Natural killer cell (primary cell): ENCODE measurements around the gene MAN1C1. TPM values are rescaled to one million over a fixed set of nuclear protein-coding genes. Genes with fewer than 3 reads are reported as not detected.

Experiments used
- ATAC-seq, 3 donors: fragments of 150-1000 bp in 2 of 3; fragments of 200-7000 bp in 1 of 3; cut with Tn5 transposase; 1 replicate in 1 of 3; 2 replicates in 2 of 3; pipeline ENCODE4 v1.10.0; 2021; ENCODE audit warnings: mild to moderate bottlenecking in 2 of 3, moderate library complexity in 2 of 3
- DNase-seq, 2 donors: peaks; one replicate each; pipeline versions ENCODE4 v3.0.0 to v3.0.0-alpha.2; 2013 to 2021; ENCODE audit warnings: mixed read lengths in 1 of 2
- H3K27ac ChIP-seq: one replicate; pipeline ENCODE4 v1.5.1; 2013; ENCODE audit warnings: mild to moderate bottlenecking, low read length
- H3K27me3 ChIP-seq: one replicate; pipeline ENCODE4 v1.6.1; 2013; ENCODE audit warnings: low read length; ENCODE audit not compliant: control insufficient read depth, insufficient read depth
- H3K36me3 ChIP-seq: one replicate; pipeline ENCODE4 v1.6.1; 2013; ENCODE audit warnings: low read length; ENCODE audit not compliant: control insufficient read depth, insufficient read depth
- H3K4me1 ChIP-seq: one replicate; pipeline ENCODE4 v1.6.1; 2013; ENCODE audit warnings: low read length; ENCODE audit not compliant: control insufficient read depth, insufficient read depth
- H3K4me3 ChIP-seq: one replicate; pipeline ENCODE4 v1.5.1; 2013; ENCODE audit warnings: low read length
- H3K9me3 ChIP-seq: one replicate; pipeline ENCODE4 v1.6.1; 2013; ENCODE audit warnings: low read length; ENCODE audit not compliant: control insufficient read depth, insufficient read depth
- H3K27ac Mint-ChIP-seq, 2 donors: one replicate each; pipeline ENCODE4 v1.8.0; 2022; ENCODE audit warnings: mild to moderate bottlenecking in 2 of 2, mixed read lengths in 2 of 2, moderate library complexity in 1 of 2
- H3K27me3 Mint-ChIP-seq, 2 donors: one replicate each; pipeline ENCODE4 v1.8.0; 2022; ENCODE audit warnings: low read depth in 2 of 2, mixed read lengths in 2 of 2
- H3K36me3 Mint-ChIP-seq: one replicate; pipeline ENCODE4 v1.8.0; 2022; ENCODE audit warnings: mixed read lengths
- H3K4me1 Mint-ChIP-seq, 2 donors: one replicate each; pipeline ENCODE4 v1.8.0; 2022; ENCODE audit warnings: mixed read lengths in 2 of 2
- H3K4me3 Mint-ChIP-seq: one replicate; pipeline ENCODE4 v1.8.0; 2022; ENCODE audit warnings: mild to moderate bottlenecking, moderate library complexity, mixed read lengths
- H3K9me3 Mint-ChIP-seq, 2 donors: one replicate each; pipeline ENCODE4 v1.8.0; 2022; ENCODE audit warnings: mixed read lengths in 2 of 2
- WGBS: methylation state at CpG from one replicate; pipeline ENCODE4 v1.1.7; 2013; ENCODE audit warnings: missing lambda C conversion rate; ENCODE audit not compliant: insufficient coverage; 5-methylcytosine and 5-hydroxymethylcytosine counted together
- intact Hi-C: fragments of 100-400 bp; cut with micrococcal nuclease; formaldehyde crosslinking; loops from one replicate; pipeline ENCODE4 v1.14.2; 2022
- total RNA-seq, 4 donors: library from RNA; stranded (reverse); fragments of 120-200 nt in 1 of 4; gene quantifications; one replicate each; pipeline versions ENCODE4 v1.2.3 to v1.2.4, GENCODE V29; 2013 to 2022
- TF ChIP-seq, protein P1 (sequence below): fragments of 200-600 bp; IDR thresholded peaks from one replicate; pipeline ENCODE4 v1.8.0; 2022; ENCODE audit warnings: antibody characterized with exemption

The MAN1C1 gene
- total RNA-seq: 1 to 10 TPM; 3.6 to 7.5 (median 7.1) TPM
- 4.6 TPM for total RNA-seq (2013)

DNA sequence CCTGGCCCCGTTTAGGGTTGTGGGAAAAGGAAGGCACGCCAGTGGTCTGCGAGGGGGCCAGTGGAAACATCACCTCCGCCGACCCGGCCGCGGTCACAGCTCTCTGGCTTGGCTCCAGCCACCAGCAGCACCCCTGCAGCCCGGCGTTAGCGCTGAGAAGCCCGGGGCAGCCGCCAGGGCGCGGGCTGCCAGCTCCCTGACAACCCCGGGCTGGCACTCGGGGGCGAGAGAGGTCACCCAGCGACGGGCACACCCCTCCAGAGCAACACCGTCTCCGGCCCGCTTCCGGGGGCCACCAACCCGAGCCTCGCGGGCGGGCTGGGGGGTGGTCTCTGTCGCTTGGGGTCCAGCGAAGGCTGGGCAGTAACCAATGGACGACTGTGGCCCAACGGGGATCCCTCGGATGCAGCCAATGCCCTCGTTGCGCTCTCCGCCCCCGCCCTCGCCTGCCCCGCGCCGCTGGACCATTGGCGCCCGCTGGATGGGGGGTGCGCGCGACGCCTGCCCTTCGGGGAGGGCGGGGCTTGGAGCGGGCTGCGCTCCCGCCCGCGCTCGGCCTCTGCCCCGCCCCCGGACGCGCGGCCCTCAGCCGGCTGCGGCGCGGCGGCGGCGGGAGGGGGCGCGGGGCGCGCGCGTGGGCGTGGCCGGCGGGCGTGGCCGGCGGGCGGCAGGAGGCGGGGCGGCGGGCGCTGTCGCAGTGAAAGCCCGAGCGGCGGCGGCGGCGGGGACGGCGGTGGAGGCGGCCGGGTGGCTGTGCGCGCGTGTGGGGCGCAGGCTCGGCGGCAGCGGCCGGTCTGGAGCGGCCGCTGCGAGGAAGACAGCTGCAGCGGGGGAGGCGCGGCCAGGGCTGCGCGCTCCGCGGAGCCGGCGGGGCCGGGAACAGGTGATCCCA is at the start of gene MAN1C1:
Gene MAN1C1, plus strand, starts transcription at position 697 of the 892 bp plus-strand sequence. CDS start 1,007 bp downstream, outside the sequence.
- ATAC-seq (peak; percentile 82 to 93 (median 85)), DNase-seq (peak; percentile 83 to 92)
- peak within 1 kb of the TSS; percentile 66 for H3K4me3 ChIP-seq
- TF ChIP-seq, protein P1, sequence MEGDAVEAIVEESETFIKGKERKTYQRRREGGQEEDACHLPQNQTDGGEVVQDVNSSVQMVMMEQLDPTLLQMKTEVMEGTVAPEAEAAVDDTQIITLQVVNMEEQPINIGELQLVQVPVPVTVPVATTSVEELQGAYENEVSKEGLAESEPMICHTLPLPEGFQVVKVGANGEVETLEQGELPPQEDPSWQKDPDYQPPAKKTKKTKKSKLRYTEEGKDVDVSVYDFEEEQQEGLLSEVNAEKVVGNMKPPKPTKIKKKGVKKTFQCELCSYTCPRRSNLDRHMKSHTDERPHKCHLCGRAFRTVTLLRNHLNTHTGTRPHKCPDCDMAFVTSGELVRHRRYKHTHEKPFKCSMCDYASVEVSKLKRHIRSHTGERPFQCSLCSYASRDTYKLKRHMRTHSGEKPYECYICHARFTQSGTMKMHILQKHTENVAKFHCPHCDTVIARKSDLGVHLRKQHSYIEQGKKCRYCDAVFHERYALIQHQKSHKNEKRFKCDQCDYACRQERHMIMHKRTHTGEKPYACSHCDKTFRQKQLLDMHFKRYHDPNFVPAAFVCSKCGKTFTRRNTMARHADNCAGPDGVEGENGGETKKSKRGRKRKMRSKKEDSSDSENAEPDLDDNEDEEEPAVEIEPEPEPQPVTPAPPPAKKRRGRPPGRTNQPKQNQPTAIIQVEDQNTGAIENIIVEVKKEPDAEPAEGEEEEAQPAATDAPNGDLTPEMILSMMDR: peak; percentile 32
- Mint-ChIP-seq H3K4me1 (peaks cover 50 to 58% of the 10 kb centered on the region in 2 donors), H3K36me3 (no peaks in the 10 kb centered on the region), H3K27ac (peak within 1 kb of the TSS; percentile 79), H3K9me3 (no peaks in the 10 kb centered on the region), H3K4me3 (peak within 1 kb of the TSS; percentile 79), H3K27me3 (peaks cover under 1 to 13% of the 10 kb centered on the region in 2 donors)
- H3K27ac ChIP-seq: peak within 1 kb of the TSS; percentile 67
- under 1% methylated on average over 116 of the region's 116 CpGs for WGBS
- intact Hi-C loops: loop anchor here (5.0 to 10.0 kb wide), 2 partner anchors 86 to 178 kb away; no protein-coding TSS in a partner anchor
- no peaks in the 10 kb centered on the region for H3K36me3 ChIP-seq
- H3K27me3 ChIP-seq: peaks cover 2% of the 10 kb centered on the region
- no peaks in the 10 kb centered on the region for H3K9me3 ChIP-seq
- peaks cover 55% of the 10 kb centered on the region for H3K4me1 ChIP-seq

DNA sequence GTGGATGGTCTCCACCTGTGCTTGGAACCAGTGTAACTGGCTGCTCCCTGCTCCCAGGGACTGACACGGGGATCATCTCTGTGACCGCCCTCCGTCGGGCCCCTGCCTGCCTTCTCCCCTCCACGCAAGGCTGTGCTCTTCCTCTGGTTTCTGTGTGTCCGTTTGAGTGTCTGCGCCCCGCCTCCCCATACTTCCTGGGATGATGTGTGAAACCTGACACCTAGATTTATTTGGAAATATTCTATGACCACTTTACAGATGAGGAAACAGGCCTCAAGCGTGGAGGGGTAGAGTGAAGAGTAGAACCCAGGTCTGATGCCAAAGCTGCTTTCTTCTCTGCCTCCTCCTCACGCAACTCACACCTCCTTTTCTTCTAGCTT is 48.9 kb upstream of the MAN1C1 start:
- peak overlapping the region; percentile 32 to 72 for H3K27ac Mint-ChIP-seq
- no peaks in the 10 kb centered on the region for H3K36me3 Mint-ChIP-seq
- intact Hi-C loops: no loop called here
- no peak overlapping the region for H3K27ac ChIP-seq
- H3K36me3 ChIP-seq: peaks cover 9% of the 10 kb centered on the region
- peaks cover 12 to 51% of the 10 kb centered on the region in 2 donors for H3K4me1 Mint-ChIP-seq
- H3K4me3 ChIP-seq: no peak overlapping the region
- DNase-seq (no peak), ATAC-seq (no peak)
- H3K9me3 ChIP-seq: no peaks in the 10 kb centered on the region
- no peaks in the 10 kb centered on the region for H3K27me3 Mint-ChIP-seq
- no peaks in the 10 kb centered on the region for H3K27me3 ChIP-seq
- WGBS: 80% methylated on average over 10 of the region's 10 CpGs
- H3K9me3 Mint-ChIP-seq: no peaks in the 10 kb centered on the region
- H3K4me1 ChIP-seq: peaks cover 45% of the 10 kb centered on the region
- no peak overlapping the region for H3K4me3 Mint-ChIP-seq
- TF ChIP-seq, protein P1: no peak

DNA sequence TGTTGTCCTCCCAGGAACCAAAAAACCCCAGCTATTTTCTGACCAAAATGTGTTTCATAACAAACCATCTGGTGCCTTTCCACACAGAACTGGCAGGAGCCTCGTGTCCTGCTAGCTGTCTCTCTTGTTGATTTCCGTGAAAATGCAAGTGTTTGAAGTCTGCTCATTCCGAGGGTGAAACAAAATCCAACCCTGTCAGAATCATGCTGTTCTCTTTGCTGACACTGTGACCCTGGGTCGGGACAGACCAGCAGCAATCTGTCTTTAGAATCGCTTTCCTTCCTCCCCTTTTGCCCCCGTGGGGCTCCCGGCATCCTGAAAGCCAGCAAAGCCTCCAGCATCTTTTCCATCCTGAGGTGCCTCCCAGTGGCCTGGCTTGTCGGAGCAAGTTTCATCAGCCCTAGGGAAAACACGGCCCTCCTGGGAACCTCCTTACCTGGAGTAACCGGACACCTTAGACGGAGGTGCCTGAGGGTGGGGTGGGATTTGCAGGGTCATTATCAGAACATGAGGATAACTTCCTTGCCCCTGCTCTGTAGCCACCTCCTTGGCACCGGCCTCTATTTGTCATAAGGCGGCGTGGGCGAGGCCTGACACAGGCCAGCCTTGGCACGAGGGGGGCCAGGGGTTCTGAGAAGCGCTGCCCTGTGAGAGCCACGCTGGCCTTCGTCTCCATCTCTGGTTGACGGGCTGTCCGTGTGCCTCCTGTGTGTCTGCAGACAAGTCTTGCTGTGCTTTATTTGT is 48.3 kb upstream of the MAN1C1 start:
- Histone ChIP-seq H3K4me3 (no peak overlapping the region), H3K27ac (no peak overlapping the region), H3K4me1 (peaks cover 45% of the 10 kb centered on the region), H3K36me3 (peaks cover 9% of the 10 kb centered on the region), H3K27me3 (no peaks in the 10 kb centered on the region), H3K9me3 (no peaks in the 10 kb centered on the region)
- H3K27ac Mint-ChIP-seq: peak overlapping the region; percentile 32 to 72
- TF ChIP-seq, protein P1: no peak
- peaks cover 7 to 51% of the 10 kb centered on the region in 2 donors for H3K4me1 Mint-ChIP-seq
- DNase-seq (no peak), ATAC-seq (no peak)
- intact Hi-C loops: no loop called here
- H3K9me3 Mint-ChIP-seq: no peaks in the 10 kb centered on the region
- peaks cover 0 to 2% of the 10 kb centered on the region in 2 donors for H3K27me3 Mint-ChIP-seq
- H3K4me3 Mint-ChIP-seq: no peak overlapping the region
- 82% methylated on average over 20 of the region's 21 CpGs for WGBS
- no peaks in the 10 kb centered on the region for H3K36me3 Mint-ChIP-seq
